C1 segment of cervical spinal cord (tissue), 14 donors: ENCODE results near the gene ATG2B.

ENCODE experiments used
- DNase-seq, 14 donors: peaks; one replicate each; lab custom pipeline; 2025; lab: John Stamatoyannopoulos, UW

Gene ATG2B

GRCh38 chr14:96362965-96363750 is at the start of gene ATG2B, which contains the start of gene GSKIP:
Gene ATG2B, minus strand, starts transcription at chr14:96363341. Its CDS starts 365 bp downstream, at chr14:96362976.
Gene GSKIP, plus strand, starts transcription at chr14:96363526. Its CDS starts 18,722 bp downstream, at chr14:96382248.
- DNase-seq: peak; percentile 25 to 95 (median 92)

- no peak for DNase-seq
These were observed 47.0 kb upstream of the ATG2B start for GRCh38 chr14:96410119-96410518.

- no peak for DNase-seq
These were observed 46.6 kb upstream of the ATG2B start for GRCh38 chr14:96409701-96410100.

- no peak for DNase-seq
These were observed 45.5 kb upstream of the ATG2B start for GRCh38 chr14:96408608-96409007.

- no peak for DNase-seq
These were observed 44.9 kb upstream of the ATG2B start for GRCh38 chr14:96407935-96408570.

GRCh38 chr14:96405677-96406076 is 42.5 kb upstream of the ATG2B start:
- DNase-seq: no peak

- DNase-seq: no peak
These were observed 40.3 kb upstream of the ATG2B start for GRCh38 chr14:96403409-96403808.

- DNase-seq: peak in 10 of 14 donors; percentile 10 to 39 (median 28)
These were observed 37.4 kb upstream of the ATG2B start for GRCh38 chr14:96400495-96400894.

- no peak for DNase-seq
These were observed 36.3 kb upstream of the ATG2B start for GRCh38 chr14:96399405-96399804.

GRCh38 chr14:96398921-96399320 is 35.8 kb upstream of the ATG2B start:
- DNase-seq: no peak

- no peak for DNase-seq
These were observed 35.3 kb upstream of the ATG2B start for GRCh38 chr14:96398432-96398831.

GRCh38 chr14:96394047-96394815 is 31.1 kb upstream of the ATG2B start:
- DNase-seq: no peak

GRCh38 chr14:96393071-96393691 is 30.0 kb upstream of the ATG2B start:
- DNase-seq: no peak

- peak; percentile 26 to 97 (median 92) for DNase-seq
These were observed 28.4 kb upstream of the ATG2B start for GRCh38 chr14:96391293-96392118.

GRCh38 chr14:96390965-96391292 is 27.8 kb upstream of the ATG2B start:
- no peak for DNase-seq

GRCh38 chr14:96385385-96385784 is 22.2 kb upstream of the ATG2B start:
- no peak for DNase-seq

- DNase-seq: no peak
These were observed 21.6 kb upstream of the ATG2B start for GRCh38 chr14:96384740-96385139.

- no peak for DNase-seq
These were observed 20.9 kb upstream of the ATG2B start for GRCh38 chr14:96384053-96384452.

- DNase-seq: no peak
These were observed 20.3 kb upstream of the ATG2B start for GRCh38 chr14:96383445-96383844.

- DNase-seq: no peak
These were observed 17.6 kb upstream of the ATG2B start for GRCh38 chr14:96380735-96381134.

- no peak for DNase-seq
These were observed 13.0 kb upstream of the ATG2B start for GRCh38 chr14:96376093-96376492.
